Activated CD8-positive, alpha-beta T cell treated with anti-CD3 and anti-CD28 coated beads for 36 hours (primary cell): ENCODE results near the gene HOGA1. TPM values are rescaled to one million over a fixed set of nuclear protein-coding genes. Genes with fewer than 3 reads are reported as not detected.
A peak's percentile ranks its signal among the peaks of the same experiment; 100 is the strongest.

ENCODE experiments used
- ATAC-seq: fragments of 200-7000 bp; cut with Tn5 transposase; one replicate; pipeline ENCODE4 v1.10.0; 2021; ENCODE audit warnings: mild to moderate bottlenecking, moderate library complexity
- CTCF ChIA-PET: fragments of 350-600 bp; sonication (Branson Sonifier 250); formaldehyde crosslinking; loops from one replicate; lab custom pipeline; 2021; ENCODE audit warnings: antibody characterized with exemption; lab: Charles Lee
- POLR2A ChIA-PET: fragments of 350-600 bp; sonication (Branson Sonifier 250); formaldehyde crosslinking; loops from one replicate; lab custom pipeline; 2021; ENCODE audit warnings: antibody characterized with exemption; lab: Charles Lee
- DNase-seq: peaks from one replicate; pipeline ENCODE4 v3.0.0-alpha.2; 2020
- H3K27ac Mint-ChIP-seq: one replicate; pipeline ENCODE4 v1.8.0; 2021; ENCODE audit warnings: mild to moderate bottlenecking, mixed read lengths
- H3K27me3 Mint-ChIP-seq: one replicate; pipeline ENCODE4 v1.8.0; 2021; ENCODE audit warnings: mixed read lengths
- H3K36me3 Mint-ChIP-seq: one replicate; pipeline ENCODE4 v1.8.0; 2021; ENCODE audit warnings: low read depth, mixed read lengths
- H3K4me1 Mint-ChIP-seq: one replicate; pipeline ENCODE4 v1.8.0; 2021; ENCODE audit warnings: low read depth, mixed read lengths
- H3K4me3 Mint-ChIP-seq: one replicate; pipeline ENCODE4 v1.8.0; 2021; ENCODE audit warnings: mild to moderate bottlenecking, moderate library complexity, mixed read lengths
- H3K9me3 Mint-ChIP-seq: one replicate; pipeline ENCODE4 v1.8.0; 2021; ENCODE audit warnings: mixed read lengths
- CTCF ChIP-seq: fragments of 200-600 bp; IDR thresholded peaks from one replicate; pipeline ENCODE4 v1.8.0; 2022; ENCODE audit warnings: antibody characterized with exemption, mild to moderate bottlenecking
- intact Hi-C: fragments of 100-400 bp; cut with micrococcal nuclease; formaldehyde crosslinking; loops from one replicate; pipeline ENCODE4 v1.10.0; 2022
- total RNA-seq, 2 experiments: library from RNA; stranded (reverse); gene quantifications; one replicate each; pipeline ENCODE4 v1.2.3, GENCODE V29; 2021

The HOGA1 gene
- not detected for total RNA-seq

GRCh38 chr10:97584060-97584797 is at the start of gene HOGA1:
Gene HOGA1, plus strand, starts transcription at chr10:97584389. Its CDS starts 315 bp downstream, at chr10:97584704.
- no peak within 1 kb of the TSS for H3K27ac Mint-ChIP-seq
- H3K36me3 Mint-ChIP-seq, result no peaks in the 10 kb centered on the region
- no peaks in the 10 kb centered on the region for H3K27me3 Mint-ChIP-seq
- intact Hi-C loops, result no loop called here
- H3K9me3 Mint-ChIP-seq, result no peaks in the 10 kb centered on the region
- no peak for DNase-seq
- H3K4me1 Mint-ChIP-seq, result no peaks in the 10 kb centered on the region
- no peak for ATAC-seq
- TF ChIP-seq CTCF, result no peak
- CTCF ChIA-PET, result interaction anchor here (1.0 to 1.9 kb wide), 5 partner anchors 11 to 92 kb away, joined by 3 to 5 read pairs (median 4); partner anchors contain the start of gene ANKRD2
- H3K4me3 Mint-ChIP-seq, result no peak within 1 kb of the TSS
- POLR2A ChIA-PET, result no interaction called here

- Mint-ChIP-seq H3K36me3 (no peaks in the 10 kb centered on the region), H3K4me1 (no peaks in the 10 kb centered on the region), H3K27ac (no peak overlapping the region), H3K9me3 (no peaks in the 10 kb centered on the region), H3K4me3 (no peak overlapping the region), H3K27me3 (no peaks in the 10 kb centered on the region)
- CTCF ChIA-PET, result interaction anchor here (0.6 to 4.4 kb wide), 21 partner anchors 8 to 176 kb away, joined by 3 to 54 read pairs (median 4); partner anchors contain the start of genes ANKRD2 and UBTD1
- POLR2A ChIA-PET, result no interaction called here
- DNase-seq (peak; percentile 64), ATAC-seq (peak; percentile 89)
- peak; percentile 62 for TF ChIP-seq CTCF
- intact Hi-C loops, result no loop called here
Measured at GRCh38 chr10:97534746-97535367, 49.3 kb upstream of the HOGA1 start.

GRCh38 chr10:97537186-97537869 is 46.9 kb upstream of the HOGA1 start:
- Mint-ChIP-seq H3K4me3 (no peak overlapping the region), H3K4me1 (peaks cover 6% of the 10 kb centered on the region), H3K9me3 (no peaks in the 10 kb centered on the region), H3K27me3 (no peaks in the 10 kb centered on the region), H3K36me3 (no peaks in the 10 kb centered on the region), H3K27ac (no peak overlapping the region)
- intact Hi-C loops, result no loop called here
- DNase-seq (no peak), ATAC-seq (no peak)
- ChIA-PET POLR2A (no interaction called here), CTCF (interaction anchor here (1.2 to 3.5 kb wide), 2 partner anchors 15 to 35 kb away, joined by 5 to 19 read pairs; no protein-coding TSS in a partner anchor)
- no peak for TF ChIP-seq CTCF

GRCh38 chr10:97538411-97538810 is 45.8 kb upstream of the HOGA1 start:
- intact Hi-C loops, result no loop called here
- H3K4me1 Mint-ChIP-seq, result peaks cover 17% of the 10 kb centered on the region
- no peaks in the 10 kb centered on the region for H3K9me3 Mint-ChIP-seq
- H3K27me3 Mint-ChIP-seq, result no peaks in the 10 kb centered on the region
- TF ChIP-seq CTCF, result no peak
- no peak overlapping the region for H3K27ac Mint-ChIP-seq
- ChIA-PET CTCF (interaction anchor here (3.5 kb wide), 1 partner anchor 14 kb away, joined by 19 read pairs; no protein-coding TSS in a partner anchor), POLR2A (no interaction called here)
- no peak for ATAC-seq
- H3K36me3 Mint-ChIP-seq, result no peaks in the 10 kb centered on the region
- H3K4me3 Mint-ChIP-seq, result no peak overlapping the region
- no peak for DNase-seq
